T-helper 22 cell (primary cell): ENCODE measurements around the gene CDC16.
"Not testable (repeated sequence)": the region's sequence is repeated elsewhere in the genome, so short reads cannot be mapped to it uniquely, and the experiment has no call there.

Source experiments
- DNase-seq: peaks from one replicate; pipeline ENCODE4 v3.0.0-alpha.2; 2020; ENCODE audit warnings: low read depth

Gene CDC16

GRCh38 chr13:114227528-114227927 is 7.2 kb upstream of the CDC16 start:
- no peak for DNase-seq

DNA sequence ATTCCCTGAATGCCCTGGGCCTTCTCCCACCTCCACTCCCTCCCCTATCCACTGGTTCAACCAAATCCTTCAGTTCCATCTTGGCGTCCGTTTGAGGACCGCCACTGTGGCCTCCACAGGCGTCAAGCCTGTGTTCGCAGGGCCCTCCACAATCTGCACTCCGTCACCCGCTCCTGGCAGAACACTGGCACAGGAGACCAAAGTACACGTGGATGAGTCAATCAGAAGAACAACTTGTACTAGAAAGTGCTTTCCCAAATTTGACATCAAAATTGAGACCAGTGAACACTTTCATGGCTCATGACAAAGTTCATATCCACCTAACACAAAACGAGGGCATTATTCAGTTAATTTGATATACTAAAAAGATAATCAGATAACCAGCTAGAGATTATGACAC is 6.5 kb upstream of the CDC16 start:
- no peak for DNase-seq

GRCh38 chr13:114229506-114229905 is 5.2 kb upstream of the CDC16 start:
- DNase-seq = no peak

DNA sequence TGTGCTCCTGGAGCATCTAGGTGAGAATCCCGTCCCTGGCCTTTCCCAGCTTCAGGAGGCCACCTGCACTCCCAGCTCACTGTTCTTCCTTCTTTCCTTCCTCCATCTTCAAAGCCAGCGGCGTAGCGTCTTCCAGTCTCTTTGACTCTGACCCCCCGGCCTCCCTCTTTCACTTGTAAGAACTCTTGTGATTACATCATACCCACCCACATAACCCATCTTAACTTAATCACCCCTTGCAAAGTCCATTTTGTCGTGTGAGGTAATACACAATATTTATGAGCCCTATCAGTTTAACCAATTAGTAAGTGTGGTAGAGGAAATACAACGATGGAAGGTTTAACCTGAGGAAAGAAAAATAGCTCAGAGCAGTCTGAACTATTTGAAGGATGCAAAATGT is 4.6 kb upstream of the CDC16 start:
- DNase-seq = no peak

DNA sequence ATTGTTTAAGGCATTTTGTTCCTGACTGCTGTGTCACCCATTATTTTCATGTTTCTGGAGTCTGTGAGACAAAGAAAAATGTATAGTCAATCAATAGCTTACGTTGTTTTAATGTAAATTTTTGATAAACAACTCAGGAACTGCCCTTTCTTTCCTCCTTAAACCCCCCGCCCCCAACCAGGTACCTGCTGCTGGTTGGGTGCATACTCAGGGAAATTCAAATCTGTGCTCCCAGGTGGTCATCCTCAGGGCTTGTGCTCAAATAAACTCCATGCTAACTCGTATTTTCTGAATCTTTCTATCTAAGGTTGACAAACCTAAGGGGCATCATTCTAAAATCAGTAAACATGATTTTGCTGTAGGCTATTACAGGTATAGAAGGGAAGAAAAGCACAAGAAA is 4.1 kb upstream of the CDC16 start:
- no peak for DNase-seq

DNA sequence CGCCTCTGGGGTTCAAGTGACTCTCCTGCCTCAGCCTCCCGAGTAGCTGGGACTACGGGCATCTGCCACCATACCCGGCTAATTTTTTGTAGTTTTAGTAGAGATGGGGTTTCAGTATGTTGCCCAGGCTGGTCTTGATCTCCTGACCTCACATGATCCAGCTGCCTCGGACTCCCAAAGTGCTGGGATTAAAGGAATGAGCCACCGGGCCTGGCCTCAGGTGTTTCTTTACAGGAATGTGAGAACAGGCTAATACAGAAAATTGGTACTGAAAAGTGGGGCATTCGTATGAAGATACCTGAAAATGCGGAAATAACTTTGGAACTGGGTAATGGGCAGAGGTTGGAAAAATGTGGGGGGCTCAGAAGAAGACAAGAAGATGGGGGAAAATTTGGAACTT is 2.8 kb upstream of the CDC16 start:
- no peak for DNase-seq

DNA sequence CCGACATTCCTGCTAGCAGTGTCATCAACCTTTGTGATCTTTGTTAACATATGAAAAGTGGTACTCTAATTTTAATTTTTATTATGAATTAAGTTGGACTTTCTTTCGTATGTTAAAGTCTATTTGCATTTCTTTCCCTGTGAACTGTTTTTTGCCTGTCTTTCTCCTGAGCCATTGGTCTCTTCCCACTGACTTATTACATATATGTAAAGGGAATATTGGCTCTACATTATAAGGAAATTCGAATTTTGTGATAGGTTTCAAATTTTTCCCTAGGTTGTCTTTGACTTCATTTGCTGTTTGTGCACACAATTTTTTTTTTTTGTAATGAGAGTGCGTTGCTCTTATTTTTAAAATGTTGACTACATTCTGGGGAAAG is 442 bp upstream of the CDC16 start:
- no peak for DNase-seq

DNA sequence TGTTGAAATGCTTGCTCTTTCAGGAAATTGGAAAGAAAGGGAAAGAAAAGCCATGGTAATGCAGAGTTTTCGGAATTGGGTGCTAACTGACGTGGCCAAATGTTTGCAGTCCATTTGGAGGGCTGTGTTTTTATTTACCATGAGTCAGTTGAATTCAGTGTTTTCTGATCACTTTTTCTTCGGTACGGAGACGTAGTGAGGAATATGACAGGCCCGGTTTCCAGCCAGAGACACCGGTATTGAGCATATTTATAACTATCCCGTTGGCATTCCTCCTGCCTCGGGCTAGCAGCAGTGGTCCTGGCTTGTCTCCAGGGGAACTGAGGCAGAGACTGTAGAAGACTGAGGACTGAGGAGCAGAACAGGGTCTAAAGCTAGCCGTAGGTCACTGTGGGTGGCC is 1.0 kb downstream of the CDC16 start:
- DNase-seq = no peak

DNA sequence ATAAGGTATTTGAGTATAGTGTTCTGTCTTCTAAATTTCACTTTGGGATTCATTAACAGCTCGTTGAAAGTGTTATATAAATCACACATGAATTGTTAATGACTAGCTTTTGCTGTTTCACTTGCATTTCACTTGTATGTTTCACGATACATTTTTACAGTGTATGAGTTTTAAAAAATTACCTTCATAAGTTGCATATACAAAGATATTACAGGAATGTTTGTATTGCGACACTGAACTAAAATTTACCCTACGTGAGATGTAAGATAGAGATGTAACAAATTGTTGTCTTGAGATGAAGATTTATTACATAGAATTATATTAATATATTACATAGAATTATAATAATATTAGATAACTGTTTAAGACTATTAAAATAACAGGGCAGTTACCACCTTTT is 1.5 kb downstream of the CDC16 start:
- DNase-seq = no peak

- DNase-seq = no peak
Measured at GRCh38 chr13:114237415-114238112, 2.9 kb downstream of the CDC16 start.

- DNase-seq = no peak
Measured at GRCh38 chr13:114241918-114242317, 7.2 kb downstream of the CDC16 start.

- no peak for DNase-seq
Measured at GRCh38 chr13:114243971-114244370, 9.3 kb downstream of the CDC16 start.

DNA sequence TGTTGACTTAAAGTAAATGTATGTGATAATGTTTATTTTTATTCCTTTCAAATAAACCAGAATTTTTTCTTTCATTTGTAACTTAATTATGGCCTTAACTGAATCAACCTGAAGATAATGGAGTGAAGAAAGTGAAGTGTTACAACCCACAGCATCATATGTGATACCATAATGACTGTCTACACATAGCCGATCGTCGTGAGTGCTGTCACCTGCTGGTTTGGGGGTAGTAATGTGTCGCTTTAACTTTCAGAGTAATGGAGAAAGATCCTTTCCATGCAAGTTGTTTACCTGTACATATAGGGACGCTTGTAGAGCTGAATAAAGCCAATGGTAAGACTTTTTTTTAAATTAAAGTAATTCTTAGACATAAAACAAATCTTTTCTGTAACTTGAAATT is 9.9 kb downstream of the CDC16 start:
- no peak for DNase-seq

DNA sequence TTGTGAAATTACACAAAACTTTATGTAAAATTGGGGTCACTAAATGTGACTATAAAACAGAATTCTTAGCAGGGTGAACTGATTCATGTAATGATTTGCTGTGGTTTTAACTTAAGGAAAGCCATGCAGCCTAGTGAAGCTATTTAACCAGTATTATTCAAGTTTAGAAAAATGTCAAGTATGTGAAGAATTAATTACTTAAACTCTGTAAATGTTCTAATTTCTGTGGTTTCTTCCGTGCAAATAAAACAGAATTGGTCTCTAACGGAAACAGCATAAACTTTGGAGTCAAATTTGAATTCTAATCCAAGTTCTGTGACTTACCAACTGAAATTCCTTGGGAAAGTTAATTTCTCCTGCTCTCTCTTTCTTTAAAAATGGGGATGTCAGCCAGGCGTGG is 13.3 kb downstream of the CDC16 start:
- no peak for DNase-seq

DNA sequence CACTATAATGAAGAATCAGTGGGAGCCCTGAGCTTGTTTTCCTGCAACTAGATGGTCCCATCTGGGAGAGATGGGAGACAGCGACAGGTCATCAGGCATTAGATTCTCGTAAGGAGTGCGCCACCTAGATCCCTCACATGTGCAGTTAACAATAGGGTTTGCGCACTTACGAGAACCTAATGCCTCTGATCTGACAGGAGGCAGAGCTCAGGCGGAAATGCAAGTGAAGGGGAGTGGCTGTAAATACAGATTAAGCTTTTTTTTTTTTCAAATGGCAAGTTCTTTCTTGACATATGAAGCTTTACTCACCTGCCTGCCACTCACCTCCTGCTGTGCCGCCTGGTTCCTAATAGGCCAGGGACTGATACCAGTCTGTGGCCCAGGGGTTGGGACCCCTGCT is 14.4 kb downstream of the CDC16 start:
- DNase-seq = no peak

DNA sequence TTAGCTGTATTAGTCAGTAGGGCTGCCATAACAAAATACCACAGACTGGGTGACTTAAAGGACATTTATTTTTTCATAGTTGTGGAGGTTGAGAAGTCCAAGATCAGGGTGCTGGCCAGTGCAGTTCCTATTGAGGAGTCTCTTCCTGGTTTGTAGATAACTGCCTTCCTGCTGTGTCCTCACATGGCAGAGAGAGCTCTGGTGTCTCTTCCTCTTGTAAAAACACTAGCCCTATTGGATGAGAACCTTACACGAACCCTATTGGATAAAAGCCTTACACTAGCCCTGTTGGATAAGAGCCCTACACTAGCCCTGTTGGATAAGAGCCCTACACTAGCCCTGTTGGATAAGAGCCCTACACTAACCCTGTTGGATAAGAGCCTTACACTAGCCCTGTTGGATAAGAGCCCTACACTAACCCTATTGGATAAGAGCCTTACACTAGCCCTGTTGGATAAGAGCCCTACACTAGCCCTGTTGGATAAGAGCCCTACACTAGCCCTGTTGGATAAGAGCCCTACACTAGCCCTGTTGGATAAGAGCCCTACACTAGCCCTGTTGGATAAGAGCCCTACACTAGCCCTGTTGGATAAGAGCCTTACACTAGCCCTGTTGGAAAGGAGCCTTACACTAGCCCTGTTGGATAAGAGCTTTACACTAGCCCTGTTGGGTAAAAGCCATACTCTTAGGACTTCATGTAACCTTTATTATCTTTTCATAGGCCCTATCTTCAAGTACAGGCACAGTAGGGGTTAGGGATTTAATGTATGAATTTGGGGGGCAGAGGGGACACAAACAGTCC is 17.1 kb downstream of the CDC16 start:
- not testable (repeated sequence) for DNase-seq

GRCh38 chr13:114256547-114256946 is 21.9 kb downstream of the CDC16 start:
- DNase-seq = no peak

- DNase-seq = no peak
Measured at GRCh38 chr13:114257014-114257413, 22.3 kb downstream of the CDC16 start.

GRCh38 chr13:114258589-114258988 is 23.9 kb downstream of the CDC16 start:
- DNase-seq = no peak

GRCh38 chr13:114259374-114259773 is 24.7 kb downstream of the CDC16 start:
- DNase-seq = no peak

DNA sequence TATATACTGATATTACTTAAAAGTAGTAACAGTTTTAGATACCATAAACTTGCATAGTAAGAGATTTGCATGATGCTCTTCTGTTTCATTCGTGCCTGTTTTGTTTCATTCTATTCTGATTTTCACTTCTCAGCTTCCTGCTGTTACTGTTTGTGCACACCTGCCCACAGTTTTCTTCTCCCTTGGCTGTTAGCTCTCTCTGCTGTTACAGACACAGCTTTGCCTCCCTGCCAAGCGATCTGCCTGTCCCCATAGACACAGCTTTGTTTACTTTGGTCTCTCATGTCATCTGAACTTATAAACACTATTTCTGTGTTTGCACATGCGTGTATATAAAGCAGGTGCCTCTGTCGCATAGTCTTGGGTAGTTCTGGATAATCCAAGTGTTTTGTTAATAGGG is 25.3 kb downstream of the CDC16 start:
- no peak for DNase-seq

DNA sequence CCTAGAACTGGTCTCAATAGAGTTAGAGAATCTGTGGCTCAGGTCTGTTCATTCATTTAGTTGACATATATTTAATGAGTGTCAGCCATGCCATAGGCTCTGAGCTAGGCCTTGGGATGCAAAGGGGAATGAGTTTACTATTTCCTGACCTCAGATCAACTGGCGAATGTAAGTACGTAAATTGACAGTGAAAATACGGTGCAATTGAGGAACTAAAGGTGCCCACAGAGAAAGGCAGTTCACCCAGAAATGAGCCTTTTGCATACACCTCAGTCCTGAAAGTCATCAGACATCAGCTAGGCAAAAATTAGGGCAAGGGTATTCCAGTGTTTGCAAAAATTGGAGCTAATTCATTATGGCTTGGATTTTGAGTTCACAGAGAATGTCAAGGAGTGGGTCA is 26.1 kb downstream of the CDC16 start:
- no peak for DNase-seq

GRCh38 chr13:114261328-114261965 is 26.8 kb downstream of the CDC16 start:
- no peak for DNase-seq
